Trophoblast cell (in vitro differentiated cells and primary cell): ENCODE results near the gene MYO1B.
A peak's percentile ranks its signal among the peaks of the same experiment; 100 is the strongest.

Source experiments
- DNase-seq, 2 donors: peaks; one replicate each; pipeline ENCODE4 v3.0.0-alpha.2; 2016
- H2AFZ ChIP-seq: 2 replicates; pipeline ENCODE4 v1.6.1; 2013; ENCODE audit warnings: low read length, moderate library complexity, mild to moderate bottlenecking; ENCODE audit not compliant: insufficient read depth, poor library complexity
- H2AK5ac ChIP-seq: 2 replicates; pipeline ENCODE4 v1.6.1; 2013; ENCODE audit warnings: mild to moderate bottlenecking, low read length
- H2BK120ac ChIP-seq: 2 replicates; pipeline ENCODE4 v1.6.1; 2013; ENCODE audit warnings: low read length, mild to moderate bottlenecking, moderate library complexity; ENCODE audit not compliant: insufficient read depth, poor library complexity
- H2BK12ac ChIP-seq: 2 replicates; pipeline ENCODE4 v1.6.1; 2013; ENCODE audit warnings: mild to moderate bottlenecking, low read length, moderate library complexity
- H2BK5ac ChIP-seq: 2 replicates; pipeline ENCODE4 v1.6.1; 2013; ENCODE audit warnings: low read length, low read depth, moderate library complexity, mild to moderate bottlenecking; ENCODE audit not compliant: poor library complexity
- H3K14ac ChIP-seq: 2 replicates; pipeline ENCODE4 v1.6.1; 2013; ENCODE audit warnings: mild to moderate bottlenecking, low read length
- H3K18ac ChIP-seq: 2 replicates; pipeline ENCODE4 v1.6.1; 2013; ENCODE audit warnings: mild to moderate bottlenecking, low read length
- H3K23ac ChIP-seq: 2 replicates; pipeline ENCODE4 v1.6.1; 2013; ENCODE audit warnings: low read length
- H3K27ac ChIP-seq: 2 replicates; pipeline ENCODE4 v1.5.1; 2013; ENCODE audit warnings: low read depth, mild to moderate bottlenecking, inconsistent platforms, low read length, moderate library complexity
- H3K27me3 ChIP-seq: 2 replicates; pipeline ENCODE4 v1.6.1; 2013; ENCODE audit warnings: inconsistent platforms, mild to moderate bottlenecking, low read length, moderate library complexity; ENCODE audit not compliant: insufficient read depth
- H3K36me3 ChIP-seq, 2 experiments: 1 replicate in 1 of 2; 2 replicates in 1 of 2; pipeline ENCODE4 v1.6.1; 2013; ENCODE audit warnings: low read length in 2 of 2, mild to moderate bottlenecking in 2 of 2, moderate library complexity in 1 of 2; ENCODE audit not compliant: insufficient read depth in 2 of 2, control insufficient read depth in 1 of 2
- H3K4ac ChIP-seq: 2 replicates; pipeline ENCODE4 v1.6.1; 2013; ENCODE audit warnings: low read depth, mild to moderate bottlenecking, low read length, moderate library complexity
- H3K4me1 ChIP-seq, 2 experiments: 1 replicate in 1 of 2; 2 replicates in 1 of 2; pipeline ENCODE4 v1.6.1; 2013; ENCODE audit warnings: low read length in 2 of 2, mild to moderate bottlenecking in 2 of 2, moderate library complexity in 1 of 2; ENCODE audit not compliant: insufficient read depth in 2 of 2, control insufficient read depth in 1 of 2
- H3K4me2 ChIP-seq: 2 replicates; pipeline ENCODE4 v1.6.1; 2013; ENCODE audit warnings: inconsistent platforms, mild to moderate bottlenecking, low read length, moderate library complexity
- H3K4me3 ChIP-seq: 2 replicates; pipeline ENCODE4 v1.5.1; 2013; ENCODE audit warnings: mild to moderate bottlenecking, low read depth, low read length, inconsistent platforms
- H3K79me1 ChIP-seq: one replicate; pipeline ENCODE4 v1.6.1; 2013; ENCODE audit warnings: low read length
- H3K79me2 ChIP-seq: 2 replicates; pipeline ENCODE4 v1.6.1; 2013; ENCODE audit warnings: low read length, mild to moderate bottlenecking; ENCODE audit not compliant: control insufficient read depth, insufficient read depth, poor library complexity
- H3K9ac ChIP-seq: 2 replicates; pipeline ENCODE4 v1.6.1; 2013; ENCODE audit warnings: mild to moderate bottlenecking, low read length
- H3K9me3 ChIP-seq: 2 replicates; pipeline ENCODE4 v1.6.1; 2013; ENCODE audit warnings: low read depth, mild to moderate bottlenecking, control low read depth, inconsistent platforms, low read length; ENCODE audit not compliant: insufficient read depth
- H4K12ac ChIP-seq: 2 replicates; pipeline ENCODE4 v1.6.1; 2013; ENCODE audit warnings: low read depth, mild to moderate bottlenecking, low read length, moderate library complexity
- H4K8ac ChIP-seq: 2 replicates; pipeline ENCODE4 v1.6.1; 2013; ENCODE audit warnings: low read depth, mild to moderate bottlenecking, low read length, moderate library complexity
- H4K91ac ChIP-seq: one replicate; pipeline ENCODE4 v1.6.1; 2013; ENCODE audit warnings: low read depth, mild to moderate bottlenecking, low read length, moderate library complexity
- WGBS: extraction: QIAGEN DNeasy Blood & Tissue Kit; methylation state at CpG from one replicate; pipeline ENCODE4 v1.1.7; 2013; ENCODE audit warnings: missing lambda C conversion rate; ENCODE audit not compliant: insufficient read length, insufficient coverage; ENCODE audit errors: extremely low coverage; 5-methylcytosine and 5-hydroxymethylcytosine counted together

Gene MYO1B

GRCh38 chr2:191200910-191201309 is 44.3 kb upstream of the MYO1B start:
- H3K27ac ChIP-seq: no peak overlapping the region
- no peak overlapping the region for H2AK5ac ChIP-seq
- H3K9me3 ChIP-seq: no peaks in the 10 kb centered on the region
- H2BK5ac ChIP-seq: no peak overlapping the region
- H3K18ac ChIP-seq: no peak overlapping the region
- no peak overlapping the region for H3K14ac ChIP-seq
- no peaks in the 10 kb centered on the region for H3K36me3 ChIP-seq
- no peak overlapping the region for H3K4me3 ChIP-seq
- no peak overlapping the region for H4K12ac ChIP-seq
- H3K9ac ChIP-seq: no peak overlapping the region
- no peaks in the 10 kb centered on the region for H3K79me1 ChIP-seq
- peaks cover 2 to 3% of the 10 kb centered on the region in 2 experiments for H3K4me1 ChIP-seq
- H4K91ac ChIP-seq: no peak overlapping the region
- no peak overlapping the region for H3K4me2 ChIP-seq
- H3K79me2 ChIP-seq: no peaks in the 10 kb centered on the region
- H2BK120ac ChIP-seq: no peak overlapping the region
- H2BK12ac ChIP-seq: no peak overlapping the region
- no peak overlapping the region for H3K23ac ChIP-seq
- no peak overlapping the region for H3K4ac ChIP-seq
- DNase-seq: no peak
- H3K27me3 ChIP-seq: no peaks in the 10 kb centered on the region
- WGBS: no CpG with 5 or more reads among the region's 1 CpG
- no peak overlapping the region for H2AFZ ChIP-seq
- H4K8ac ChIP-seq: no peak overlapping the region

- Histone ChIP-seq H3K4me2 (no peak overlapping the region), H4K91ac (no peak overlapping the region), H2AFZ (no peak overlapping the region), H3K4ac (no peak overlapping the region), H3K9me3 (peaks cover 2% of the 10 kb centered on the region), H2AK5ac (no peak overlapping the region), H2BK5ac (no peak overlapping the region), H3K4me1 (peaks cover 2 to 3% of the 10 kb centered on the region in 2 experiments), H3K27me3 (no peaks in the 10 kb centered on the region), H3K14ac (no peak overlapping the region), H4K12ac (no peak overlapping the region), H2BK120ac (no peak overlapping the region), H3K4me3 (no peak overlapping the region), H2BK12ac (no peak overlapping the region), H3K79me1 (no peaks in the 10 kb centered on the region), H3K23ac (no peak overlapping the region), H3K18ac (no peak overlapping the region), H3K79me2 (no peaks in the 10 kb centered on the region), H3K27ac (no peak overlapping the region), H4K8ac (no peak overlapping the region), H3K36me3 (no peaks in the 10 kb centered on the region), H3K9ac (no peak overlapping the region)
- peak; percentile 59 to 84 for DNase-seq
- no CpG with 5 or more reads among the region's 2 CpGs for WGBS
Measured at GRCh38 chr2:191202209-191202721, 42.9 kb upstream of the MYO1B start.

GRCh38 chr2:191202881-191203397 is 42.3 kb upstream of the MYO1B start:
- Histone ChIP-seq H3K23ac (no peak overlapping the region), H3K4me1 (peaks cover 2 to 3% of the 10 kb centered on the region in 2 experiments), H4K8ac (no peak overlapping the region), H3K79me2 (no peaks in the 10 kb centered on the region), H3K79me1 (no peaks in the 10 kb centered on the region), H2AK5ac (no peak overlapping the region), H2AFZ (no peak overlapping the region), H3K27me3 (no peaks in the 10 kb centered on the region), H2BK5ac (no peak overlapping the region), H3K4ac (no peak overlapping the region), H3K9me3 (peaks cover 2% of the 10 kb centered on the region), H4K91ac (no peak overlapping the region), H3K9ac (no peak overlapping the region), H3K14ac (no peak overlapping the region), H3K27ac (no peak overlapping the region), H3K4me2 (no peak overlapping the region), H2BK120ac (no peak overlapping the region), H3K36me3 (no peaks in the 10 kb centered on the region), H2BK12ac (no peak overlapping the region), H4K12ac (no peak overlapping the region), H3K4me3 (no peak overlapping the region), H3K18ac (no peak overlapping the region)
- DNase-seq: peak in 1 of 2 donors; percentile 9
- no CpG with 5 or more reads among the region's 5 CpGs for WGBS

DNA sequence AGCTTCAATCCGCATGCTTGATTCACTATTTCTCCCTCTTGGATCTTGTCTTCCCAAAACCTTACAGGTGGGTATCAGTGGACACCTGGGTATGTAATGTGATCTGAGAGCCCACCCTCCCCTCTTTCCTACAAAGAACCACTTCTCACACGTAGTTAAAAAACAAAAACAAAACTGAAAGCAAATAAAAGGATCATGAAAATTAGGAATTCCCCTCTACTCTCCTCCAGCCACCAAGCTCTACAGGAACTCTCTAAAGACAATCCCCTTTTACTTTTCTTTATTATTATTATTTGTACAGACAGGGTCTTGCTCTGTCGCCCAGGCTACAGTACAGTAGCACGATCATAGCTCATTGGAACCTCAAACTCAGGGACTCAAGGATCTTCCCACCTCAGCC is 40.8 kb upstream of the MYO1B start:
- H3K36me3 ChIP-seq: no peaks in the 10 kb centered on the region
- H3K4ac ChIP-seq: no peak overlapping the region
- H4K12ac ChIP-seq: no peak overlapping the region
- no peak overlapping the region for H3K27ac ChIP-seq
- H2BK12ac ChIP-seq: no peak overlapping the region
- H3K23ac ChIP-seq: no peak overlapping the region
- H3K79me2 ChIP-seq: no peaks in the 10 kb centered on the region
- no peak overlapping the region for H3K18ac ChIP-seq
- DNase-seq: no peak
- no peak overlapping the region for H4K8ac ChIP-seq
- H2AK5ac ChIP-seq: no peak overlapping the region
- H2BK5ac ChIP-seq: no peak overlapping the region
- H2BK120ac ChIP-seq: no peak overlapping the region
- WGBS: no CpG with 5 or more reads among the region's 4 CpGs
- no peak overlapping the region for H3K4me2 ChIP-seq
- peaks cover 2% of the 10 kb centered on the region for H3K9me3 ChIP-seq
- no peaks in the 10 kb centered on the region for H3K79me1 ChIP-seq
- no peak overlapping the region for H3K14ac ChIP-seq
- no peak overlapping the region for H3K4me3 ChIP-seq
- H3K4me1 ChIP-seq: peaks cover 2 to 3% of the 10 kb centered on the region in 2 experiments
- H2AFZ ChIP-seq: no peak overlapping the region
- no peak overlapping the region for H3K9ac ChIP-seq
- no peaks in the 10 kb centered on the region for H3K27me3 ChIP-seq
- no peak overlapping the region for H4K91ac ChIP-seq
